Trophoblast cell (in vitro differentiated cells and primary cell): ENCODE measurements around the gene DPEP3.

ENCODE experiments used
- DNase-seq, 2 donors: peaks; one replicate each; pipeline ENCODE4 v3.0.0-alpha.2; 2016
- H2AFZ ChIP-seq: 2 replicates; pipeline ENCODE4 v1.6.1; 2013; ENCODE audit warnings: low read length, moderate library complexity, mild to moderate bottlenecking; ENCODE audit not compliant: insufficient read depth, poor library complexity
- H2AK5ac ChIP-seq: 2 replicates; pipeline ENCODE4 v1.6.1; 2013; ENCODE audit warnings: mild to moderate bottlenecking, low read length
- H2BK120ac ChIP-seq: 2 replicates; pipeline ENCODE4 v1.6.1; 2013; ENCODE audit warnings: low read length, mild to moderate bottlenecking, moderate library complexity; ENCODE audit not compliant: insufficient read depth, poor library complexity
- H2BK12ac ChIP-seq: 2 replicates; pipeline ENCODE4 v1.6.1; 2013; ENCODE audit warnings: mild to moderate bottlenecking, low read length, moderate library complexity
- H2BK5ac ChIP-seq: 2 replicates; pipeline ENCODE4 v1.6.1; 2013; ENCODE audit warnings: low read length, low read depth, moderate library complexity, mild to moderate bottlenecking; ENCODE audit not compliant: poor library complexity
- H3K14ac ChIP-seq: 2 replicates; pipeline ENCODE4 v1.6.1; 2013; ENCODE audit warnings: mild to moderate bottlenecking, low read length
- H3K18ac ChIP-seq: 2 replicates; pipeline ENCODE4 v1.6.1; 2013; ENCODE audit warnings: mild to moderate bottlenecking, low read length
- H3K23ac ChIP-seq: 2 replicates; pipeline ENCODE4 v1.6.1; 2013; ENCODE audit warnings: low read length
- H3K27ac ChIP-seq: 2 replicates; pipeline ENCODE4 v1.5.1; 2013; ENCODE audit warnings: low read depth, mild to moderate bottlenecking, inconsistent platforms, low read length, moderate library complexity
- H3K27me3 ChIP-seq: 2 replicates; pipeline ENCODE4 v1.6.1; 2013; ENCODE audit warnings: inconsistent platforms, mild to moderate bottlenecking, low read length, moderate library complexity; ENCODE audit not compliant: insufficient read depth
- H3K36me3 ChIP-seq, 2 experiments: 1 replicate in 1 of 2; 2 replicates in 1 of 2; pipeline ENCODE4 v1.6.1; 2013; ENCODE audit warnings: low read length in 2 of 2, mild to moderate bottlenecking in 2 of 2, moderate library complexity in 1 of 2; ENCODE audit not compliant: insufficient read depth in 2 of 2, control insufficient read depth in 1 of 2
- H3K4ac ChIP-seq: 2 replicates; pipeline ENCODE4 v1.6.1; 2013; ENCODE audit warnings: low read depth, mild to moderate bottlenecking, low read length, moderate library complexity
- H3K4me1 ChIP-seq, 2 experiments: 1 replicate in 1 of 2; 2 replicates in 1 of 2; pipeline ENCODE4 v1.6.1; 2013; ENCODE audit warnings: low read length in 2 of 2, mild to moderate bottlenecking in 2 of 2, moderate library complexity in 1 of 2; ENCODE audit not compliant: insufficient read depth in 2 of 2, control insufficient read depth in 1 of 2
- H3K4me2 ChIP-seq: 2 replicates; pipeline ENCODE4 v1.6.1; 2013; ENCODE audit warnings: inconsistent platforms, mild to moderate bottlenecking, low read length, moderate library complexity
- H3K4me3 ChIP-seq: 2 replicates; pipeline ENCODE4 v1.5.1; 2013; ENCODE audit warnings: mild to moderate bottlenecking, low read depth, low read length, inconsistent platforms
- H3K79me1 ChIP-seq: one replicate; pipeline ENCODE4 v1.6.1; 2013; ENCODE audit warnings: low read length
- H3K79me2 ChIP-seq: 2 replicates; pipeline ENCODE4 v1.6.1; 2013; ENCODE audit warnings: low read length, mild to moderate bottlenecking; ENCODE audit not compliant: control insufficient read depth, insufficient read depth, poor library complexity
- H3K9ac ChIP-seq: 2 replicates; pipeline ENCODE4 v1.6.1; 2013; ENCODE audit warnings: mild to moderate bottlenecking, low read length
- H3K9me3 ChIP-seq: 2 replicates; pipeline ENCODE4 v1.6.1; 2013; ENCODE audit warnings: low read depth, mild to moderate bottlenecking, control low read depth, inconsistent platforms, low read length; ENCODE audit not compliant: insufficient read depth
- H4K12ac ChIP-seq: 2 replicates; pipeline ENCODE4 v1.6.1; 2013; ENCODE audit warnings: low read depth, mild to moderate bottlenecking, low read length, moderate library complexity
- H4K8ac ChIP-seq: 2 replicates; pipeline ENCODE4 v1.6.1; 2013; ENCODE audit warnings: low read depth, mild to moderate bottlenecking, low read length, moderate library complexity
- H4K91ac ChIP-seq: one replicate; pipeline ENCODE4 v1.6.1; 2013; ENCODE audit warnings: low read depth, mild to moderate bottlenecking, low read length, moderate library complexity
- WGBS: extraction: QIAGEN DNeasy Blood & Tissue Kit; methylation state at CpG from one replicate; pipeline ENCODE4 v1.1.7; 2013; ENCODE audit warnings: missing lambda C conversion rate; ENCODE audit not compliant: insufficient read length, insufficient coverage; ENCODE audit errors: extremely low coverage; 5-methylcytosine and 5-hydroxymethylcytosine counted together

DPEP3 gene

GRCh38 chr16:67953641-67954375, 26.5 kb downstream of the DPEP3 start:
- H2BK120ac ChIP-seq = no peak overlapping the region
- H3K4me2 ChIP-seq = no peak overlapping the region
- no peak overlapping the region for H2AFZ ChIP-seq
- H3K79me1 ChIP-seq = no peaks in the 10 kb centered on the region
- no peak overlapping the region for H4K12ac ChIP-seq
- no peak overlapping the region for H2BK12ac ChIP-seq
- no peaks in the 10 kb centered on the region for H3K4me1 ChIP-seq
- no peak overlapping the region for H3K27ac ChIP-seq
- no peak overlapping the region for H3K4ac ChIP-seq
- H3K36me3 ChIP-seq = peaks cover 79 to 81% of the 10 kb centered on the region in 2 experiments
- no peak overlapping the region for H2BK5ac ChIP-seq
- no CpG with 5 or more reads among the region's 8 CpGs for whole genome bisulfite sequencing
- peaks cover 4% of the 10 kb centered on the region for H3K9me3 ChIP-seq
- no peak overlapping the region for H3K18ac ChIP-seq
- H4K8ac ChIP-seq = no peak overlapping the region
- H3K79me2 ChIP-seq = no peaks in the 10 kb centered on the region
- H2AK5ac ChIP-seq = no peak overlapping the region
- no peak overlapping the region for H3K23ac ChIP-seq
- H3K14ac ChIP-seq = no peak overlapping the region
- no peak for DNase-seq
- no peak overlapping the region for H3K4me3 ChIP-seq
- no peaks in the 10 kb centered on the region for H3K27me3 ChIP-seq
- H4K91ac ChIP-seq = no peak overlapping the region
- H3K9ac ChIP-seq = no peak overlapping the region

GRCh38 chr16:67951485-67951884, 28.8 kb downstream of the DPEP3 start:
- Histone ChIP-seq H3K18ac (no peak overlapping the region), H4K8ac (no peak overlapping the region), H3K9me3 (peaks cover 5% of the 10 kb centered on the region), H4K91ac (no peak overlapping the region), H3K4me2 (no peak overlapping the region), H3K36me3 (peaks cover 87 to 88% of the 10 kb centered on the region in 2 experiments), H2AFZ (no peak overlapping the region), H3K4me3 (no peak overlapping the region), H3K4me1 (no peaks in the 10 kb centered on the region), H2AK5ac (no peak overlapping the region), H3K27ac (no peak overlapping the region), H2BK5ac (no peak overlapping the region), H3K23ac (no peak overlapping the region), H3K27me3 (no peaks in the 10 kb centered on the region), H3K14ac (no peak overlapping the region), H3K79me2 (no peaks in the 10 kb centered on the region), H4K12ac (no peak overlapping the region), H3K4ac (no peak overlapping the region), H2BK12ac (no peak overlapping the region), H2BK120ac (no peak overlapping the region), H3K79me1 (no peaks in the 10 kb centered on the region), H3K9ac (no peak overlapping the region)
- WGBS = no CpG with 5 or more reads among the region's 12 CpGs
- DNase-seq = no peak

DNA sequence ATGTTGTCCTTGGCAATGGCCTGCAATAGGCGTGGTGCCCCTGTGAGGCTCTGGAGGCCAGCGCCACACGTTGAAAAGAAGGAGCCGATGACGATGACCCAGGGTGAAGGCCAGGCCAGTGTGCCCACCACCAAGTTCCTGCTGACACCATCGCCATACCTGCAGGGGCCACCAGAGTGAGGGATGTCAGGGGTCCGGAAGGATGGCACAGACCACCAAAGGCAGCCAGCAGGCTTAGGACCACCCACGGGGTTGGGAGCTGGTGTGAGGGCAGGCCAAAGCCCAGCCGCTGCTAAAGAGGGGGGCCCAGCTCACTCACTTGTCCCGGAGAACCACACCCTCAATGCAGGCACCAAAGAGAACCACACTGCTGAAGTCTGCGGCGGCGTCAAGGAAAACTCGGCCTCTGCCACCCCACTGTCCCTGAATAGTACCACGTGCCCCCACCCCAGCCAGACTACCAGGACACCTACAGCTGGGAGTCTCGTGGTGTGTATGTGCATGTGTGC, 29.9 kb downstream of the DPEP3 start:
- Histone ChIP-seq H3K9me3 (peaks cover 8% of the 10 kb centered on the region), H4K8ac (no peak overlapping the region), H4K12ac (no peak overlapping the region), H3K9ac (no peak overlapping the region), H3K23ac (no peak overlapping the region), H2BK120ac (no peak overlapping the region), H3K79me2 (no peaks in the 10 kb centered on the region), H3K4me1 (no peaks in the 10 kb centered on the region), H2AK5ac (no peak overlapping the region), H3K36me3 (peaks cover 92% of the 10 kb centered on the region in 2 experiments), H4K91ac (no peak overlapping the region), H3K18ac (no peak overlapping the region), H3K14ac (no peak overlapping the region), H2AFZ (no peak overlapping the region), H3K27me3 (no peaks in the 10 kb centered on the region), H3K4me3 (no peak overlapping the region), H3K79me1 (no peaks in the 10 kb centered on the region), H3K4me2 (no peak overlapping the region), H3K27ac (no peak overlapping the region), H2BK12ac (no peak overlapping the region), H3K4ac (no peak overlapping the region), H2BK5ac (no peak overlapping the region)
- DNase-seq = no peak
- no CpG with 5 or more reads among the region's 16 CpGs for WGBS

- H3K9ac ChIP-seq = no peak overlapping the region
- H3K4me1 ChIP-seq = no peaks in the 10 kb centered on the region
- no peak overlapping the region for H2AK5ac ChIP-seq
- H3K27me3 ChIP-seq = no peaks in the 10 kb centered on the region
- H3K79me1 ChIP-seq = no peaks in the 10 kb centered on the region
- no peak overlapping the region for H3K27ac ChIP-seq
- no peak overlapping the region for H2BK120ac ChIP-seq
- H3K23ac ChIP-seq = no peak overlapping the region
- H3K4ac ChIP-seq = no peak overlapping the region
- no peak overlapping the region for H3K18ac ChIP-seq
- no peak overlapping the region for H4K12ac ChIP-seq
- H4K8ac ChIP-seq = no peak overlapping the region
- no peak overlapping the region for H2AFZ ChIP-seq
- no peaks in the 10 kb centered on the region for H3K79me2 ChIP-seq
- H3K36me3 ChIP-seq = peaks cover 92% of the 10 kb centered on the region in 2 experiments
- no peak for DNase-seq
- H2BK12ac ChIP-seq = no peak overlapping the region
- H3K9me3 ChIP-seq = peaks cover 6% of the 10 kb centered on the region
- no peak overlapping the region for H3K14ac ChIP-seq
- H3K4me3 ChIP-seq = no peak overlapping the region
- H4K91ac ChIP-seq = no peak overlapping the region
- no peak overlapping the region for H3K4me2 ChIP-seq
- no peak overlapping the region for H2BK5ac ChIP-seq
- WGBS = no CpG with 5 or more reads among the region's 11 CpGs
Measured at GRCh38 chr16:67949645-67950044, 30.7 kb downstream of the DPEP3 start.
